GM12865 (cell line): Measurements from ENCODE around the gene NTN1.
A peak's percentile ranks its signal among the peaks of the same experiment; 100 is the strongest.

Experiments used
- DNase-seq: peaks from one replicate; pipeline ENCODE4 v3.0.0; 2010; ENCODE audit warnings: low read depth
- H3K4me3 ChIP-seq: 2 replicates; pipeline ENCODE4 v1.5.1; 2011; ENCODE audit warnings: mild to moderate bottlenecking, low read depth, low read length, control low read depth
- TF ChIP-seq, protein P1 (sequence below): IDR thresholded peaks from 2 replicates; pipeline ENCODE4 v1.5.1; 2011; ENCODE audit warnings: low read length, control low read depth, low read depth, inconsistent platforms; ENCODE audit not compliant: insufficient read depth; ENCODE audit errors: missing control alignments

The NTN1 gene

DNA sequence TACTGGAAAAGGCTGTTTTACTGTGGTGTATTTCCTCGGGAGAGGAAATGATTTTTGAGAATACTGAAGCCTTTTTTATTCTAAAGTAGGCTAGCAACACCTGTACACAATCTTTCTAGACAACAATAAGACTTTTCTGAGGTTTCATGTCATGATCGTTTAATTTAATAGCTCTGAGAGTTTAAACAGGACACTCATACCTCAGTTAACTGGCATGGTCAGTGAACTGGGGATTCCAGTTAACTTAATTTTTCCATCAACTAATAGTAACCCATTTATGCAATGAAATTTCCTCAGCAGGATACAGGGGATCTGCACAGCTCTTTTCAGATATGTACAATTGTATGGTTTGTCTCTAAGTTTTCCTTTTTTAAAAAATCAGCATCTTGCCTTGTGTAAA, 262.6 kb downstream of the NTN1 start:
- DNase-seq, result no peak
- no peak overlapping the region for H3K4me3 ChIP-seq
- TF ChIP-seq, protein P1, sequence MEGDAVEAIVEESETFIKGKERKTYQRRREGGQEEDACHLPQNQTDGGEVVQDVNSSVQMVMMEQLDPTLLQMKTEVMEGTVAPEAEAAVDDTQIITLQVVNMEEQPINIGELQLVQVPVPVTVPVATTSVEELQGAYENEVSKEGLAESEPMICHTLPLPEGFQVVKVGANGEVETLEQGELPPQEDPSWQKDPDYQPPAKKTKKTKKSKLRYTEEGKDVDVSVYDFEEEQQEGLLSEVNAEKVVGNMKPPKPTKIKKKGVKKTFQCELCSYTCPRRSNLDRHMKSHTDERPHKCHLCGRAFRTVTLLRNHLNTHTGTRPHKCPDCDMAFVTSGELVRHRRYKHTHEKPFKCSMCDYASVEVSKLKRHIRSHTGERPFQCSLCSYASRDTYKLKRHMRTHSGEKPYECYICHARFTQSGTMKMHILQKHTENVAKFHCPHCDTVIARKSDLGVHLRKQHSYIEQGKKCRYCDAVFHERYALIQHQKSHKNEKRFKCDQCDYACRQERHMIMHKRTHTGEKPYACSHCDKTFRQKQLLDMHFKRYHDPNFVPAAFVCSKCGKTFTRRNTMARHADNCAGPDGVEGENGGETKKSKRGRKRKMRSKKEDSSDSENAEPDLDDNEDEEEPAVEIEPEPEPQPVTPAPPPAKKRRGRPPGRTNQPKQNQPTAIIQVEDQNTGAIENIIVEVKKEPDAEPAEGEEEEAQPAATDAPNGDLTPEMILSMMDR, result no peak

DNA sequence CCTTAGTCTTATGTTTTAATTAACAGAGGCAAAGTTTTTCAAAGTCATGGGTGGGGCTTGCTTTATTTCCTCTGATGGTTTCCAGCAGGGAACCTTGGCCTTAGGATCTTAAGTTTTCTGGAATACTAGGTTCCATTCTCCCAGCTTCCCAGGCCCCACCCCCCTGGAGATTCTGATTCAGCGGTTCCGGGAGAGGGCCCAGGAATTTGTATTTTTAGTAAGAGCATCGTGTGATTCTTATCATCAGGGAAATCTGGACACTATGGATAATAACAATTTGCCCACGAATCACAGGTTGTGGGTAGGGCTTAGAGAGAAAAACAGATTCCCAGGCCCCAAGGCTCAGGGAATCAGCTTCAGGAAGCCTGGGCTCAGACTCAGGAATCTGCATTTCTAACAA, 263.6 kb downstream of the NTN1 start:
- TF ChIP-seq, protein P1, result no peak
- no peak for DNase-seq

DNA sequence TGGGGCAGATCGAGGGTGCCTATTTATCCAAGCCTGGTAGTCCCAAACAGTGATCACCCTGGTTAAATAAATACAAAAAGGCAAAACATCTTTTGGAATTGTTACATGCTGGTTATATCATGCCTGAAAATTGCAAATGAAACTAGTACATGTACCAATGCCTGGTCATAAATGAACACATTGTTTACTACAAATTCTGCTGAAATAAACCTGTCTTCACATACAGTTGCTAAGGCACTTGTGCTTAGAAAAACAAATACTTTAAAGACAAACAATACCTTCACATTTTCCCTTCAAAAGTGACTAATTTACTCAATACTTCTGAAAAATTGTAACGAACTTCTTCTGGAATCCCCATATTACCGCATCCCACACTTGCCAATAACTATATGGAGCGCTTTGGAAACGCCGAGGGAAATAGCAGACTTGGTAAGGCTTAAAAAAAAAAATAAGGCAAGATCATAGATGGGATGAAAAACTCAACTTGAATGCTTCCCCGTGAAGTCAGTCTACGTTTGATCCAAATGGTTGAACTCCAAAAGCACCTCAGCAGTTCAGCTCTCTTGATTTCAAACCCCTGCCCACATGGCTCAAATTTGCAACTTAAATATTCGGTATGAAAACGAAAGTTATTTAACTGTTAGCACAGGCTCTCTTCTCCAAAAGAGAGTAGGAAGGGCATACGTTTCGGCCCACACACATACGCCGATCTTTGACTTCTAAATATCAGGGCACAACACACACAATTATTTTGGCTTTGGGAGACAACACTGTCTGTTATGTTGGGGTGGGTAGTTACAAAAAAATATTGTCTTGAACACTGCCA, 264.5 kb downstream of the NTN1 start:
- H3K4me3 ChIP-seq, result no peak overlapping the region
- TF ChIP-seq, protein P1, result no peak

More for the DNA sequence above, 263.6 kb downstream of the NTN1 start:
- no peak overlapping the region for H3K4me3 ChIP-seq

DNA sequence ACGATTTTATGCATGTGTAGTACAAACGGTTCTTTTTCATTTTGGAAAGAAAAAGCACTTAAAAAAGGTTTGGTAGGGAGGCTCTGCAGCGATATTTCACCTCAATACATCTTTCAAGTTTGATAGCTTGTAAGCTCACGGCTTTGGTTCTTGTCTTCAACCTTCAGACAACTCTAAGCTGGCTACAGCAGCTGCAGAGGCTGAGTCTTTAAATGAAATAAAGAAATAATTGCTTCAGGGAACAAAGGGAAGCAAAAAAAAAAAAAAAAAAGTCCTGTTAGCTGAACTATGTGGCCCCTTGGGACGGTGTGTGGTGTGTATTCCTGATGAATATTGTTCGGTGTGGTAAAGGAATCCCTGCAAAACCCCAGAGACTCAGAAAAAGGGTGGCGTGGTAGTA, 265.1 kb downstream of the NTN1 start:
- no peak for DNase-seq
- no peak overlapping the region for H3K4me3 ChIP-seq

More for the DNA sequence above, 264.5 kb downstream of the NTN1 start:
- no peak for DNase-seq

DNA sequence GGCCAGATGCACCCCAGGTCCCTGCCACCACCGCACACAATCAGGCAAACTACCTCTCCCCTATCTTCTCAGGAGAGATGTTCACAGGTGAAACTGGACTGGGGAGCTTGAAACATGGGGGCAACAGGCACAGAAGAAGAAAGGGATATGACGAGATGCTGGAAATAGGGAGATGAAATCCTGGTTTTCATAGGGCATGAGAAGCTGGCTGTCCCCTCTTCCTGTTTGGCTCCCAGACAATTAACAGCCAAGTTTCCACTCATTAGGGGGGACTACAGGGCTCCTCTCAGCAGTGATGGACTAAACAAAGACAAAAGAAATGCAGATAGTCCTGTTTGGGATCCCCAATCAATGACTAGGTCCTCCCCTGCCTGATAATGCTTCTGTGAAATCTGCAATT, 266.0 kb downstream of the NTN1 start:
- H3K4me3 ChIP-seq, result no peak overlapping the region
- TF ChIP-seq, protein P1, result no peak
- no peak for DNase-seq

More for the DNA sequence above, 265.1 kb downstream of the NTN1 start:
- TF ChIP-seq, protein P1, result no peak

DNA sequence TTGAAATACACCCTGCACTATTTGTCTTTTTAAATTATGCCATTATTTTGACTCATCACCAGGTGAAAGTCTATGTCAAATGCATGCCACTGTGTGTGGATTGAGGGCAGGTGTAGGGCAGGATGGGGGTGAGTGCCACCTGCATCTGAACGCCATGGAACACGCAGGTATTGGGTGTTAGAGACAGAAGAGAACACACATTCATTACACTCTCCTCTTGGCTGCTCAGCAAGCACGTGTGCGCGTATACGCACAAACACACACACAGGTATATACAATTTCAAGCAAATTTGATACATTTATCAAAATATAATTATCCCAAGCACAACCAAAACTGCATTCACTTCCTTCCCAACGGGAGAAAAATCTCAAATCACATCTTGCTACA, 268.9 kb downstream of the NTN1 start:
- DNase-seq, result no peak
- H3K4me3 ChIP-seq, result no peak overlapping the region
- TF ChIP-seq, protein P1, result no peak

DNA sequence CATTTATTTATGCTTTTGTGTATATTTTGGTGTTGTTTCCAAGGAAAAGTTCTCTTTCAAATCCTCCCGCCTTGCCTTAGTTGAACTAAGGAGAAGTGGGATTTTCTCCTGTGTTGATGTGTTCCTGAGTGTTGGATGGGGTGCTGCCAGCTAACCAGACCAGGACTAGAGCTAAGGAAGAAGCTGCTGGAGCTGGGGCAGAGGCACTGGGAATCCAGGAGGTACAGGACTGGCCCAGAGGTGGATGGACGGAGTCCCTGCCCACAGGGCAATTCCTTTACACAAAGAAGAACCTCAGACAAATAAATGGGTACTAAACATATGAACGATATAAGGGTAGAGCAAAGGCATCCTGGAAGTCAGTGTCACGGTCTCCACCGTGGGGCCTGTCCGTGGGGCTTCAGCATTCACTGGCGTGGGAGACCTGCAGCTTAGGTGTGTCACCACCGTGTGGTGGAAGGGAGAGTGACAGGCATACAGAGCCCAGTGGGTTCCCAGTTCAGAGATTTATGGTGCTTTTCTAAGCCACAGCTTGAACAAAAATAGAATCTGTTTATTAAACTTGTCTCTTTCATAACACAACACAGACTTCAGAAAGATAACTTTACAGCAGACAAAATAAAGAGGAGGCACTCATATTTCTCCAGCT, 270.7 kb downstream of the NTN1 start:
- no peak overlapping the region for H3K4me3 ChIP-seq
- peak; percentile 54 for DNase-seq
- TF ChIP-seq, protein P1, result peak; percentile 70
